NCI-H1417 treated with DMSO at 0.1 percent for 48 hours (cell line): ENCODE results near the gene PRR35.

Source experiments
- DNase-seq: peaks from one replicate; lab custom pipeline; 2025; lab: John Stamatoyannopoulos, UW

Gene PRR35

DNA sequence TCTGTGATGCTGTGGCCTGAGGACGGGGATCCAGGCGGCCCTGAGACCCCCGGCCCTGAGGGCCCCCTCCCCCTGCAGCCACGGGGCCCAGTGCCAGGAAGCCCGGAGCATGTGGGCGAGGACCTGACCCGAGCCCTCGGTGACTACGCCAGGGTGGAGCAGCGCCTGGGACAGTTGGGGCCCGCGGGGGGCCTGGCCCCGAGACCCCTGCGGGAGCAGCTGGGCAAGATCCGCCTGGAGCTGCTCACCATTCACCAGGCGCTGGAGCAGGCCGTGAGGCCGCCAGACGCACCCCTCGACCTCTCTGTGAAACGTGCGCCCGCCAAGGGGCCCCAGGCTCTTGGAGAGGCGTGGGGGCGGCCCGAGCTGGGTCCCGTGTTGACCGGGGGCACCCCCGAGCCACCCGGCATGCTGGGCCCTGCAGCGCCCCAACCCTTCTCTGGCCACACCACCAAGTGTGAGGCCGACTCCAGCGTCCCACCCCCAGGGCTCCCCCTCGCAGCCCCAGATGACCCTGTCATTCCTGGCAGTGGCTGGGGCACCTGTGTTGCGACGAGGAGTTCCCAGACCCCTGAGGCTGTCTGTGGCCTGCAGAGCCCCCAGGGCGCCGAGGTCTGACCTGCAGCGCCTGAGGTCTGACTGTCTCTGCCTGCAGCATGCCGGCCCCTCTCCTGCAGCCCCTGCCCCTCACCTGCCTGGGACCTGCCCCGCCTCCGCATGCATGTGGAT is 4.7 kb downstream of the PRR35 start:
- DNase-seq: no peak

DNA sequence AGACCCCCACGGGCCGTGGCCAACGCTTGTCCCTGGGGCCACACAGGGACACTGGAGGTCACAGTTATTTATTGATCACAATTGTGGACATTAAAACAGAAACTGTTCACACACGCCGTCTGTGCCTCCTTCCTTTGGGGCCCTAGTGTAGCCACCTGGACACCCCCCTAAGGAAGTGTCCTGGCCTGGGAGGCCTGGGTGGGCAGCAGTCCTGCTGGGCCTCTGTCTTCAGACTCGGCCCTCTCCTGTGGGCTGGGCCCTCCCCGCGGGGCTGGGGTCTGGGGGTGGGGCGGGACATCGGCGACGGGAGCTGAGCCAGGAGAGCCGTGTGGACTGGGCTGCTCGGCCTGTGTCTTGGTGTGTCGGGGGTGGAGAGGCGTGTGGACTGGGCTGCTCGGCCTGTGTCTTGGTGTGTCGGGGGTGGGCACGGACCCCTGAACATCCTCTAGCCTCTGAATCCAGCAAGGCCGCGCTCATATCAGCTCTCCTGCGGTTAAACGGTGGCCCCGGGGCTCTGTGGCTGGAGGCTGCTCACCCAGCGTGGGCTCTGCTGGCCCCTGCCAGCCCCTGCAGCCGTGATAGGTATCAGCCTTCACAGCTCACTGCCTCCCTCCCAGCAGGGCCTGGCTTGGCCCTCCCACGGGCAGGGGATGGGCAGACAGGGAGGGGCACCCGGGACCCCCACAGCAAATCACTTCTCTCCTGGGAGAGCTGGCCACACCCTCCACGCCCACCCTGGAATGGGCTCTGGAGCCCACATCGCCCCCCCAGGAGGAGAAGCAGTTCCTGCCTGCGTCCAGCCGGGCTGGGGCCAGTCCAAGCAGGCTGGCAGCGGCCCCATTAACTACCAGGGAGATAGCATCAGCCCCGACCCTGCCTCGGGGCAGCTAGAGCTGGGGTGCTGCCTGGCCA is 5.5 kb downstream of the PRR35 start:
- DNase-seq: no peak

DNA sequence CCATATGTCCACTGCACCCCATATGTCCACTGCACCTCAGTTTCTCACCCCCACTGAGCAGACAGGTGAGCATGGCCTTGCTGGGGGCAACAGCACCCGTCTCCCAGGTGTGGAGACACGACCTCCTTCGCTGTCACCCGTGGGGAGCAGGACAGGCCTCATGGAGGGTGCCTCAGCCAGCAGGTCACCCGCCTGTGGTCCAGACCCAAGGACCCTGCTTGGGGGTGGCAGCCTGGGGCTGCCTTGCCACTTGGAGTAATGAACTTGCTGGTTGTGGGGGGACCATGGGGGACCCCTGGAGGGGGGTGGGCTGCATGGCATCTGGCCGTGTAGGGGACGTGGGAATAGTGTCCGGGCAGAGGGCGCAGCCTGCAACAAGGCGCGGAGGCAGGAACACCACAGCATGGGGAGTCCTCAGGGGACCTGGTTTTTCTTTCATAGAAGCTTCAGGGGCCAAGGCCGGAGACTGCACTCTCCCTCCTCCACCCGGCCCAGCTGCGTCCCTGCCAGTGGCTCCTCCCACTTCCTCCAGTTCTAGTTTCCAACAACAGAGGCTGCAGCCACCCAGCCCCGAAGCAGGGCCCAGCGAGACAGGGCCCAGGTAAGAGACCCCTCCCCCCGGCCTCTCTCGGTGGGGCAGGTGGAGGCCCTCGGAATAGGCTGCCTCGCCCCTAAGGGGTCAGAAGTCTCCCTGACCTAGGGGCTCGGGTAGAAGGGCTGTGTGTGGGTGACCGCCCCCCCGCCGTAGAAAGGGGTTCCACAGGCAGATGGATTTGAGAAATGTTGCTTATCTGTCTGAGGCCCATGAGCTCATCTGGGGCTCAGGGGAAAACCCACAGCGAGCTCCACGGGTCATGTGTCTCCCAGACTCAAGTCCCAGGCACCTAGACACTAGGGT is 6.5 kb downstream of the PRR35 start, which contains the start of gene NHLRC4:
Gene NHLRC4 (plus strand): TSS at position 531 of the 898 bp plus-strand sequence. CDS start 1,043 bp downstream, outside the sequence.
- DNase-seq: no peak

DNA sequence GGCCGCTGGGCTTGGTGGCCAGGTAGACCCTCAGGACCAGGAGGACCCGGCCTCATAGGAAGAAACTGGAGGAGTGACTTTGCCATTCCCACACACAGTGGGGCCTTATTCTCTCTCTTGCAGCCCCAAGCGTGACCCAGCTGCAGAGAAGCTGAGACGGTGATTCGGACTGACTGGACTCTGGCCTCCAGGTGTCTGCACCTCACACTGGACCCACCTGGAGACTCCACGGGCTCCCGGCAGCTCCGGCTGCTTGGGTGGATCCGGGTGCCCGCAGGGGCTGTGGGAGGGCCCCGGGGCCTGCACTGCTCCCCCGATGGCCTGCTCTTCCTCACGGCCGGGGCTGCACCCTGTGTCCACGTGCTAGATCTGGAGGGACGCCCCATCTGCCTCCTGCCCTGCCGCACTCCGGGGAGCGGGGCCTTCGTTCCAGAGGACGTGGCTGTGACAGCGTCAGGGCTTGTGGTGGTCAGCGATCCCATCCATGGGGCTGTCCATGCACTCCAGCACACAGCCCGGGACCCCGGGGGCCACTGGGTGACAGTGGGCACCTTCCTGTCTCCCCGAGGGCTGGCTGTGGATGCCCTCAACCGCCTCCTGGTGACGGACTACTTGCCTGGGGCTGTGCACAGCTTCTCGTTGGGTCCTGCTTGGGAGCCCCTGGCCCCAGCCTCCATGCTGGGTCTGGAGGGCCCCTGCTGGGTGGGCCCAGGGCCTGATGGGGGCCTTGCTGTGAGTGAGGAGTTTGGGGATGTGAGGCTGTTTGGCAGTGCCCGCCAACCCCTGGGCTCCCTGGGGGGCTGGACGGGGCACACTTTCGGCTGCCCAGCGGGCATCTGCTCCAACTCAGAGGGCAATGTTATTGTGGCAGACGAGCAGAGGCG is 7.4 kb downstream of the PRR35 start:
- DNase-seq: no peak

DNA sequence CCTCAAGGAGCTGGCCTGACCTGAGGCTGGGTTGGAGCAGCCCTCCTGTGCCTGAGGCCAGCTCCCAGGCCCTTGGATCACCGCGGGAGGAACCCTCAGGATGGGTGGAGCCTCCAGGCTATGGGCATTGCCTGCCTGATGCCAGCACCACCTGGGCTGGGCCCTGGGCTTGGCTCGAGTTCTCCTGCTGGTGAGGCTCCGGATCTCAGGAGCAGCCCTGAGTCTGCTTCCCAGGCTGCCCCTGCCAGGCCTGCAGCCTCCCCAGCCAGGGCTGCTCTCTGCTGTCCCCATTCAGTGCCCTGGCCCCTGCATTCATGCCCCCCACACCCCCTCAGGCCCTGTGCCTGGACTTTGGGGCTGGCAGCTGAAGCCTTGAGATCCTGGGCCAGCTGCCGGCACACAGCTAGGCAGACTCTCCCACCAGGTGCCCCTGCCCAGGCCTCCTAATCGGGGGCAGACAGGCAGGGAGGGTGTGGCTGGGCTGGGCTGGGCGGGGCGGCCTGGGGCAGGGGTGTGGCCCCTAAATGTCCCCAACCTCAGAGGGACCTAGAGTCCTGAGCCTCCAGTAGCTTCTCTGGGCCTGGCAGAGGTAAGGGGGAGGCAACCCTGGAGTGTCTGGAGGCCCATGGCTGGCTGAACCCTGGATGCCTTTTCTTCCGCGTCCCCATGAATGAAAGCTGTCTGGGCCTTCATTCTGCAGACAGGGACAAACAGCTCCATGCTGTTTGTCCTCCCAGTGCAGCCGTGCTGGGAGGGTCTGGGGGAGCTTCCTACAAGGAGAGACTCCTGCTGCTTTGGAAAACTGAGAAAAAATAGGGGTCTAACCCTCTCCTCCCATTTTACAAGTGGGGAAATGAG is 8.4 kb downstream of the PRR35 start:
- no peak for DNase-seq

DNA sequence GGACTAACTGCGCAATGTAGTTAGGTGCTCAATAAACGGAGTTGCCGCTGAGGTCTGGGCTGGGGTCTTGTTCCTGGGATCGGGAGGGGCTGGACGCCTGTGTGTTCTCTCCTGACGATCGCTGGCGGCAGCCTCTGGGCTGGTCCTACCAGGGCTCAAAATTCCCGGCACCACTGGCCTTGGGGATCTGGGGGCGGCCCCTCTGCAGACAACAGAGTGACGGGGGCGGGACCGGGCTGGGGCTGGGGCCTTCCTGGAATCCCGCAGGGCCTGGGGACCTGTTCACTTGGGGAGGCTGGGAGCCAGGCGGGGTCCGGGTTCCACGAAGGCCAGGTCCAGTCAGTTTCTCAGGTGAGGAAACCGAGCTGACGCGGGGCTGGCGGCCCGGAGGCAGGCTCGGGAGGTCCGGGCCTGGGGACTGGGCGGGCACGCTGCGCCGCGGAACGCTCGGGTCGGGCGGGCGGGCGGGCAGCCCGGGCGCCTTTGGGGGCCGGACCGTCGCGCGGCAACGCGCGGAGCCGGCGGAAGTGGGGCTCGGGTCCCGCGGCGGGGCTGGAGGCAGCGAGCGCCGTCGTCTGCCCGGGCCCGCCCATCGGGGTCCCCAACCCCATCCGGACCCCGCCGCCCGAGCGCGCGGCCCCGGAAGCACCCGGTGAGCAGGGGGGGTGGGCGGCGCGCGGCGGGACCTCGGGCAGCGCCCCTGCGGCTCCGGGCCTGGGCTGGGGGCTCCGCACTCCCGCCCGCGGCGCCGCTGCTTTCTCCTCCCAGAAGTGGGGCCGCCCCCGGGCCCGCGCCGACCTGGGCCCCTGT is 9.5 kb downstream of the PRR35 start, which contains the start of gene PIGQ:
Gene PIGQ (plus strand): TSS at position 524 of the 810 bp plus-strand sequence. CDS start 4,107 bp downstream, outside the sequence.
- no peak for DNase-seq

DNA sequence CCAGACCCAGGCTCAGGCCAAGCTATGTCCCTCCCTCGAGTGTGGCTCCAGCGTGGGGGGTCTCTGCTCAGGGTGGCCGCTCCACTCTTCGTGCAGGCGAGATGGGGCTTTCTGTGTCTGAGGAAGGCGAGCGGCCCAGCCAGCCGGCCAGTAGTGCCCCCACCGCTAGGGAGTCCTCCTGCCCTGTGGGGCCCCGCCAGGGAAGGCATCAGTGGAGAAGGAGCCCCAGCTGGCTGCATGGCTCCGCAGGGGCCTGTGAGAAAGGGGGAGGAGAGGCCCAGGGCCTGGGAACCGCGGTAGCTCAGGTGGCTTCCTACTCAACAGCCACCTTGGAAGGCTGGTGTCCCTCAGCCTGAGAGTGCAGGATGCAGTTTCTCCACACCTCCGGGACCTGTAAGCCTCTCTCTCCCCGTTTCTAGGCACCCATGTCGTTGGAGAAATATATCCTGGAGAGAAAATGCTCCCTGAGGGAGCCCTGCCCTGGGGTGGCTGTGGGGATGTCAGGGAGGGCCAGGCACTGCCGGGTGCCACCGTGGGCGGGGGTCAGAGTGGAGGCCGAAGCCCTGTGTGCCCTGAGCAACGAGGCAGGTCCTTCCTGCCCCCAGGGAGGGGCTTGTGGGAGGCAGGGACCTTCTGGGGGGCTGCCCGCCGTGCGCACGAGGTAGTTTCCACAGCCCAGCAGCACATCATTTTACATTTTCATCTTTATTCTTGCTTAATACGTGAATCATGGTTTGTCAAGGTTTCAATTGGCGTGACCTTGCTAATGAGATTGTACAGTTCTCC is 12.9 kb downstream of the PRR35 start:
- DNase-seq: no peak

DNA sequence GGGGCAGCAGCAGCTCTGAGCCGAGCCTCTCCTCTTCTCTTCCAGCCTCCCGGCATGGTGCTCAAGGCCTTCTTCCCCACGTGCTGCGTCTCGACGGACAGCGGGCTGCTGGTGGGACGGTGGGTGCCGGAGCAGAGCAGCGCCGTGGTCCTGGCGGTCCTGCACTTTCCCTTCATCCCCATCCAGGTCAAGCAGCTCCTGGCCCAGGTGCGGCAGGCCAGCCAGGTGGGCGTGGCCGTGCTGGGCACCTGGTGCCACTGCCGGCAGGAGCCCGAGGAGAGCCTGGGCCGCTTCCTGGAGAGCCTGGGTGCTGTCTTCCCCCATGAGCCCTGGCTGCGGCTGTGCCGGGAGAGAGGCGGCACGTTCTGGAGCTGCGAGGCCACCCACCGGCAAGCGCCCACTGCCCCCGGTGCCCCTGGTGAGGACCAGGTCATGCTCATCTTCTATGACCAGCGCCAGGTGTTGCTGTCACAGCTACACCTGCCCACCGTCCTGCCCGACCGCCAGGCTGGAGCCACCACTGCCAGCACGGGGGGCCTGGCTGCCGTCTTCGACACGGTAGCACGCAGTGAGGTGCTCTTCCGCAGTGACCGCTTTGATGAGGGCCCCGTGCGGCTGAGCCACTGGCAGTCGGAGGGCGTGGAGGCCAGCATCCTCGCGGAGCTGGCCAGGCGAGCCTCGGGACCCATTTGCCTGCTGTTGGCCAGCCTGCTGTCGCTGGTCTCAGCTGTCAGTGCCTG is 14.0 kb downstream of the PRR35 start:
- no peak for DNase-seq

DNA sequence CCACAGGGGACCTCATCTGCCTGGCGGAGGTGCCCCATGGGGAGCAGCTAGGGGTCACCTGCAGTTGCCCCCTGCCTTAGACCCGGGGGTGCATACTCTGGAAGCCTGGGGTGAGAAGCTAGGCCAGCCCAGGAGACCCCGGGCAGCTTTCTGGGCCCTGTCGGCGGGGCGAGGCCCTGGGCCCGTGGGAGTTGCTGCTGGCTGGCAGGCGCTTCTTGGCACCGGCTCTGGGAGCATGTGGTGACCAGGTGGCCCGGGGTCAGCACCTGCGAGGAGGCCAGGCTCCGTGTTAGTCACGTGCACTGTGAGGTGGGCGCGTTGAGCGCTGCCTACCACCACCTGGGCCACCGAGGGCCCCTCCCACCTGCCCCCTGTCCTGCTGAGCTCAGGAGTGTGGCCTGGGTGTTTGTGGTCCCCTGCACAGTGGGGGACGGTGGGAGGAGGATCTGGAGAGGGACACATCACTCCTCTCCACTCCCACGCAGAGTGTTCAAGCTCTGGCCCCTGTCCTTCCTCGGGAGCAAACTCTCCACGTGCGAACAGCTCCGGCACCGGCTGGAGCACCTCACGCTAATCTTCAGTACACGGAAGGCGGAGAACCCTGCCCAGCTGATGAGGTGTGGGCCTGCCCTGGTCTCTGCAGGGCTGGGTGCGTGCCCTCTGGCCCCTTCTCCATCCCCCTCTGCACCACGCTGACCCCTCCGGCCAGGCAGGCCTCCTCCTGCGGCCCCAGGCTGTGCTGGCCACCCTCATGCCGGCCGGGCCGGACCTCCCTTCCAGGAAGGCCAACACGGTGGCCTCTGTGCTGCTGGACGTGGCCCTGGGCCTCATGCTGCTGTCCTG is 15.4 kb downstream of the PRR35 start:
- DNase-seq: no peak

DNA sequence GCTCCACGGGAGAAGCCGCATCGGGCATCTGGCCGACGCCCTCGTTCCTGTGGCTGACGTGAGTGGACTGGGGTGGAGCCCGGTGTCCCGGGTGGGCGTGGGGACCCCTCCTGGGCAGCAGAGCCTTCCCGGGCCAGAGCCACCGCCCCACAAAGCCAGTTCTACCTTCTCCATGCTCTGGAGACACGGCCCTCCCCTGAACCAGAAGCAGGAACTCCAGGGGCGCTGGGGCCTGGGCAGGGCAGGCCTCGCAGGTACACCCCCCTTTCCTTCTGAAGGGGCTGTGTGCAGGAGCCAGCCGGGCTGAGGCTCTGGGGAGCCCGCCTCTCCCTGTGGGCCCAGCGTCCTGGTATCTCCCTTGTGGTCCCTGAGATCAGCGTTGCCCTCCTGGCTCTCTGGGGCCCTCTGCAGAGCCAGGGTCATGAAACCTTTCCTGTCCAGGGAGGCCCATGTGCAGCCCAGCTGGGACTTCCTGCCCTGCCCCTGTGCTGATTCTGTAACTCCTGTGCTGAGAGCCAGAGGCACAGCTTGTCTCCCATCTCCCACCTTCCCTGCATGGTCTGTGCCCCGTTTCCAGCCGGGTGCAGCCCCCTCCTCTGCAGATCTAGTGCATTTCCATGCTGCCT is 16.1 kb downstream of the PRR35 start:
- no peak for DNase-seq

DNA sequence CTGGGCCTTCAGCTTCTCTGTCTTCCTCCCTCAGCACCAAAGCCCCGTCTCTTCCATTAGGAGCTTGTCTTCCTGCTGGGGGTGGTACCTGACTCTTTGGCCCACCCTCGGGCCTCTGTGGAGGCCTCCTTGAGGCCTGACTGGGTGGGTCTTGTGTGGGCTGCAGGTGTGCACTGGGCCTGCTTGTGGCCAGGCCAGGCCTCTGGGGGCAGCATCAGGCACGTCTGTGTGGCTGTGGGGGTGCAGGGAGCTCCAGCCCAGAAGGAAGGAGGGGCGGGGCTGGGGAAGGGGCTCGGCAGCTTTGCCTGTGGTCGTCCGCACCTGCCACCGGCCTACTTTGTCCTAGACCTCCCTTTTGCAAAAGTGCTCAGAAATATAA is 16.6 kb downstream of the PRR35 start:
- DNase-seq: no peak

DNA sequence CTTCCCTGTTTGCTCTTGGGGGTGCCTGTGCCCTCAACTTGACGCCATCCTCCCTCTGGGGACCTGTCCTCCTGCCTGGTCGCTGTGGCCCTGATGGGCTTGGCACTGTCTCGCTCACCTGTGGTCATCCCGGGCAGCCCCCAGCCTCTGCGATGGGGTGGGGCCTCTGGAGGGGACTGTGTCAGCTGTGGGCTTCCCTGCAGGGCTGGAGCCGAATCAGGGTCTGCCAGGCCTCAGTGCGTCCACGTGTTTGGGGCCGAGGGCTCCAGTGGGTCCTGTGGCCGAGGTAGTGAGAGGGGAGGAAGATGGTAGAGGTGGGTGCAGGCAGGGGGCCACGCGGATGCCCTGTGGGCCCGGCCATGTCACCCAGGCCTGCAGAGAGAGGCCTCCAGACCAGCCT is 17.6 kb downstream of the PRR35 start:
- DNase-seq: no peak

DNA sequence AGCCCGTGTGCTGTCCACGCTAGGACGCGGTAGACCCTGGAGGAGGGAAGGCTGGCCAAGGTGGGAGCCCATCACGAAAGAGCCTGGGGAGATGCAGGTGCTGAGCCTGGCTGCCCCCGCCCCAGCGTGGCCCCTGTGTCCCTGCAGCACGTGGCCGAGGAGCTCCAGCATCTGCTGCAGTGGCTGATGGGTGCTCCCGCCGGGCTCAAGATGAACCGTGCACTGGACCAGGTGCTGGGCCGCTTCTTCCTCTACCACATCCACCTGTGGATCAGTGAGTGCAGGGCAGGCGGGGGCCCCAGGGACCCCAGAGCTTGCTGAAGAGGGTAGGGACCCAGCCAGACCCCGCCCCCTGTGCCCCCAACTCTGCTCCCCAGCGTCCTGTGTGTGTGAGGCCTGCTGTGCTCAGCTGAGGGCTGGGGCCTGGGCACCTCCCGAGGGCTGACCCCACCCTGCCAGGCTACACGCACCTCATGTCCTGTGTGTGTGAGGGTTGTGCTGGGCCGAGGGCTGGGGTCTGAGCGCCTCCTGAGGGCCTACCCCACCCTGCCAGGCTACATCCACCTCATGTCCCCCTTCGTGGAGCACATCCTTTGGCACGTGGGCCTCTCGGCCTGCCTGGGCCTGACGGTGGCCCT is 18.2 kb downstream of the PRR35 start:
- DNase-seq: no peak

DNA sequence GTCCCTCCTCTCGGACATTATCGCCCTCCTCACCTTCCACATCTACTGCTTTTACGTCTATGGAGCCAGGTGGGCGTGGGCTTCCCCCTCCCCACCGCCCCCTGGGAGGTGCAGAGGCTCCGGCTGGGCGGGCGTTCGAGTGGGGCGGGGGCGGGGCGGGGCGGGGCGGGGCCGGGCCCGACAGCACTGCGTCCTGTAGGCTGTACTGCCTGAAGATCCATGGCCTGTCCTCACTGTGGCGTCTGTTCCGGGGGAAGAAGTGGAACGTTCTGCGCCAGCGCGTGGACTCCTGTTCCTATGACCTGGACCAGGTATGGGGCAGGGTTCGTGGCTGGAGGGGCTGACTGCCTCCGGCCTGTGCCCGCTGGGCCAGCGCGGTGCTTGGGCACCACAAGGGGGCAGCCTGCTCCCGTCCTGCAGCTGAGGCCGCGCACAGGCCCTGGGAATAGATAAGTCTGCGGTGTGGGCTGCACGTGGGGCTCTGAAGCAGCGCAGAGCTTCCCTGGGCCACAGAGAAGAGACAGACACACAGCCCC is 18.7 kb downstream of the PRR35 start:
- DNase-seq: no peak

DNA sequence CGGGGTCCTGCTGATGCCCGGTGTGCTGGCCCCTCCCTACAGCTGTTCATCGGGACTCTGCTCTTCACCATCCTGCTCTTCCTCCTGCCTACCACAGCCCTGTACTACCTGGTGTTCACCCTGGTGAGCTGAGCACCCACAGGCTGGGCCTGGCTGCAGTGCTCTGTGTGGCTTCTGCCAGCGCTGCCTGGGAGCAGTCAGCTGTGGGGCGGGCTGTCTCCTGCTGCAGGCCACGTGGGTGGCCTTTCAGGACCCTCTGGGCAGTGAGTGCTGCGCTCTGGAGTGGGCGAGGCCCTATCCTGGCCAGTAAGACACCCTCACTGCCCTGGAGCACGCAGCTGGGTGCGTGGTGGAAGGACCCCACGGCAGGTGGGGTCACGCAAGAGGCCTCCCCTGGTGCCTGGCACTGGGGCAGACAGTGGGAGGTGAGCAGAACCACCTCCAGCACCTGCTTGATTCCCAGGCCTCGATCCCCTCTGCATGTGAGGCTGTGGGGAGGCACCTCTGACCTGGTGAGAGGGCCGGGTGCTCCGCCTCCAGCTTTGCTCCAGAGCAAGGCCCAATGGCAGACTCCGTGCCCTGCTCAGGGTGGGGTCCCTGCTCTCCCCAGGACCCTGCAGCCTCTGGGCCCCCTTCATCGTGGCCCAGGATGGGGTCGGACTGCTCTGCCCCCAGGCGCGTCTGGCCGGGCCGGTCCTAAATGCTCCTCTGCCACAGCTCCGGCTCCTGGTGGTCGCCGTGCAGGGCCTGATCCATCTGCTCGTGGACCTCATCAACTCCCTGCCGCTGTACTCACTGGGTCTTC is 20.1 kb downstream of the PRR35 start:
- no peak for DNase-seq
